IPS-NIHi7 (cell line): ENCODE measurements around the gene CLUH.
"Not testable (repeated sequence)": the region's sequence is repeated elsewhere in the genome, so short reads cannot be mapped to it uniquely, and the experiment has no call there.

Experiments used
- DNase-seq: peaks from one replicate; pipeline ENCODE4 v3.0.0; 2012; ENCODE audit warnings: mixed read lengths; ENCODE audit errors: extremely low spot score

CLUH gene

DNA sequence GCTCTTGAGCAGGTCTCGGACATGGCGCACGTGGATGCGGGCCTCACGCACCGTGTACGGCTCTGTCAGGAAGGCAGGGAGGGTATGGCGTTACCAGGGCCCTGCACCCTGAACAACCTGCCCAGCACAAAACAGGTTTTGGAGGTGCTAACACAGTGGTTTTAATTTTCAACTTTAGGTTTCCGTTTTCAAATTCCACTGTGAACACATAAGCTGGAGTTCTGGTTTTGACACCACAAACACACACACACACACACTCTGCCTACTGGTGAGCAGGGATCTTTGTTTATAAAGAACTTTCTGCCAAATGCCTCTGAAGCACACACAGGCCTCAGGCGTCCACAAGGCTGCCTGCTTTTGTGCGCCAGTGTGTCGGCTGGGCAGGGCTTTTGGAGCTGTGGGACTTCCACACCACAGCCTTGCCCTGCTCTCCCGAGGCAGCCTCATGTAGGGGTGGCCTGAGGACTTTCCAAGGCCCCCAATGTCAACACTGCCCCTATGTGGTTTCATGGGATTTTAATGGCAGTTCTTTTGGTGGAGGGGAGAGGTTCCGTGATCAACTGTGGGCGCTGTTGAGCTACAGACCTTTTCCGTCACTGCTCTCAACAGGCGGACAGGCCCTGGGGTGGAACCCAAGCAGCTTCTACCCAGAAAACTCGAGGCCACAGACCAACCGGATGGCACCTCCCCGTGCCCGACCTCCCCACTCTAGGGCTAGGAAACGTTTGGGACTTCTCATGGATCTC is 9.4 kb downstream of the CLUH start:
- no peak for DNase-seq

GRCh38 chr17:2701161-2701995 is 10.2 kb downstream of the CLUH start:
- DNase-seq = no peak

GRCh38 chr17:2700491-2701141 is 10.9 kb downstream of the CLUH start:
- DNase-seq = no peak

GRCh38 chr17:2700030-2700490 is 11.5 kb downstream of the CLUH start:
- DNase-seq = no peak

- not testable (repeated sequence) for DNase-seq
Observed at GRCh38 chr17:2699216-2699805, 12.3 kb downstream of the CLUH start.

- DNase-seq = no peak
Observed at GRCh38 chr17:2697611-2698162, 13.9 kb downstream of the CLUH start.

DNA sequence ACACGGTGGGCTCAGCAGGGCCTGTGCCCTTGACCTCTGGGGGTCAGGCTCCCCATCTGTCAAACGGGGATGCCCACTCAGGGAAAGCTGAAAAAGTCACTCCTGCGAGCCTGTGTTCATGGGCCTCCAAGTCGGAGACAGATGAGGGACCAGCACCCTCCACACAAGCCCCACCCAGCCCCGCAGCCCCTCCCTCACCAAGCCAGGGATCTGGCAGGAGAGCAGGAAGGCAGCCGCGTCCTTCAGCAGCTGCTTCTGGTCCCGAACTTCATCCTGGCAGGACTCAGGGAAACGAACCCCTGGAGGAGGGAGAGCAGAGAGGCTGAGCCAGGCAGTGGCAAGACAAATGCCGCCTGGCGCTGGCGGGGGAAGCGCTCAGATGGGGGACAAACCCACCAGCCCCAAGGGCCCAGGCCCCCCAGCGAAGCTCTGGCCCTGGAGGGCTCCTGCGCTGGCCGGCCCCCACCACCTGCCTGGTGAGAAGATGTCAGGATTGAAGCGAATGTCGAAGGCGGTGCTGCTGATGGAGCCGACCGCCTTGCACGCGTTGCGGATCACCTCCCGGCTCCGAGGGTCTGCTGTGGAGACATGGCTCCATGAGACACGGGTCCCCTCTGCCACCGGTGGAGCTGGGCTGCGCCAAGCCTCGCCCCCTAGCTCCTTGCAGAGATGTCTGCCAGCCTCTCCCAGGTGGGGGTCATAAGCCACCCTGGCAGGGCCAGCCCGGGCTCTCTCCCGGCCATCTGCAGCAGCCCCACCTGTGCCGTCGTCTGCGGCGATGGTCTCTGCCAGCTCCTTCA is 15.4 kb downstream of the CLUH start:
- DNase-seq = no peak

DNA sequence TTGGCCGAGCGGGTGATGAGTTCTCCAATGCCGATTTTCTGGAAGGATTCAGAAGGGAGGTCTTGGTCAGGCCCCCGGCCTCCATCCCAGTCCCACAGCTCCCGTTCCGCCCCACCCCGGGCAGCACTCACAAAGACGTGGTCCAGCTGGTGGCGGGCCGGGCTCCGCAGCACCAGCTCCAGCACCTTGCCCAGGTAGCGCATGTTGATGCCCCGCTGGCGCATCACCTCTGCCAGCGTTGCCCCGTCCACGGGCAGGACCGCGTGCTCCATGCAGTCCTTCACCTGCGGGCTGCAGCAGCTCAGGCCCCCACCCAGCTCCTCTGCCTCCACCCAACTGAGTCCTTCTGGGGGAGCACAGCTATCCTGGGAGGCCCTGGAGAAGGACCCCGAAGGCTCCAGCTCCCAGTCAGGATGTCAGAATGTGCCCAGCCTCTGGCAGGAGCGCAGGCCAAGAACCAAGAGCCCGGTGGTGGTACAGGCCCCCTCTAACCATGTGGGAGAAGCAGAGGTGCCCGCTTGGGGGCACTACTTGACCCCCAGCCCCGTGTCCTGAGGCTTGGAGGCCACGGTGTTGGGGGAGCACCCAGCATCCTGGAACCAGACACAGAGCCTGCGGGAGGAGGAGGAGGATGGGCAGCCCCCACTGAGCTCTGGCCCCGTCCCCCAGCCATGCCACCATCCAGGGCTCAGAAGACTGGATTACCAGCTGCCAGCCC is 16.2 kb downstream of the CLUH start:
- DNase-seq = no peak

DNA sequence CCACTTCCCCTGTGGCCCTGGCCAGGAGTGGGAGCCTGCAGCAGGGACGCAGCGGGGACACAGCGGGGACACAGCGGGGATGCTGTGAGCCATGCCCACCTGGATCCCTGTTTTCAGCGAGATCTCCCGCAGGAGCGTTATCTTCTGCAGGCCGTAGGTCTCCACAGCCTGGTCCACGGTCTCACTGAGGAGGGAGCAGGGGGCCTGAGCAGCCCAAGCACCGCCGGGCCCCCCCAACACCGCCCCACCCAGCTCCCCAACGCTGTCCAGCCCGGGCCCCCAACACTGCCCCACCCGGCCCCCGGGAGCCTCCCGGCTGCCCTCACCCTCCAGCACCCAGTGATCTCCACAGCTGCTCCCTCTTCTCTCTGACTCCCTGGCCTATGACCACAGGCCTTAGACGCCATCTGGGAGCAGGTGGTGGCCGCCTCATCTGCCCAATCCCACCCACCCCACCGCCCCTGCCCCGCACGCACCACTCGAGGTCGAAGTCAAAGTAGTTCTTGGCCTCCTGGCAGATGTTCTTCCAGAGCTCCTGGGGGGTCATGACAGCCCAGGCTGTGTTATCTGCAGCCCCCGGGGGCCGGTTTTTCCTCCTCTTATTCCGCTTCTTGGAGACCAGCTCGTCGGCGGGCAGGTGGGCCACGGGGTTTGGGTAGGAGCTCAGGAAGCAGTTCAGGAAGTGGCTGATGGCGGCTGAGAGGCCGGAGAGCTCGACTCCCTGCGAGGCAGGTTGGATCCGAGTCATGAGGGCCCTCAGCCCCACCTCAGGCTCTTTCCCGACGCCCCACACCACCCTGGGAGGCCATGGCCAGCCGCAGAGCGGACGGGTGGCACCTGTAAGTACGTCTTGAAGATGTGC is 17.0 kb downstream of the CLUH start:
- no peak for DNase-seq

DNA sequence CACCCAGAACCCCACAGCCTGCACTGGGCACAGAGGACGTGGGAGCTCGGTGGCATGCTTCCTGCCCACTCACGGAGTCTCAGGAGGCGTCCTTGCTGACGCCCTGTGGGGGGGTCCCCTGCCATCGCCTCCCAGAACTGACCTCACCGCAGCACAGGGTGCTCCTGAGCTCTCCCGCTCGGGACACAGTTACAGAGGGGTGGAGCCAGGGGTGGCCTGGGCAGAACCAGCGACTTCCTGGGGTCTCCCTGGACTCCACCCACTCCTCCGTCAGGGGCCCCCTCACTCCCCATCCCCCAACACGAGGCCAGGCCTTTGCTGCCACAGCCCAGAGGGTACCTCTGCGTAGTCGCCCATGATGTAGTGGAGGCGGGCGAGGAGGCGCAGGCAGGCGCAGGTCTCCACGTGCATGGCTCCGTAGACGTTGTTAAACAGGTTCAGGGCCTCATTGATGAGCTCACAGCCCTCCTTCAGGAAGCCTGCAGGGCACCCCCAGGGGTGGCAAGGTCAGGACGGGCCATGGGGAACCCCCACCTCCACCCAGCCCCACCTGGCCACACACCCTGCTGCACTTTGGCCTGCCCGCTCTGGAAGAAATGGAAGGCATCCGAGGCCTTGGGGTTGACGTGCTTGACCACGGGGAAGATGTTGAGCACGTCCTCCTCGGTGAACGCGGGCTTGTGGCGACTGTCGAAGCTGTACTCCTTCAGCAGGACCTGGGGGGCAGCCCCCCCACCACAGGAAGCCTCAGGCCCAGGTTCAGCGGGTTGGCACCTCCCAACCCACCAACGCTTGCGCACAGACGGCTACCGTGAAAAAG is 17.8 kb downstream of the CLUH start:
- no peak for DNase-seq

DNA sequence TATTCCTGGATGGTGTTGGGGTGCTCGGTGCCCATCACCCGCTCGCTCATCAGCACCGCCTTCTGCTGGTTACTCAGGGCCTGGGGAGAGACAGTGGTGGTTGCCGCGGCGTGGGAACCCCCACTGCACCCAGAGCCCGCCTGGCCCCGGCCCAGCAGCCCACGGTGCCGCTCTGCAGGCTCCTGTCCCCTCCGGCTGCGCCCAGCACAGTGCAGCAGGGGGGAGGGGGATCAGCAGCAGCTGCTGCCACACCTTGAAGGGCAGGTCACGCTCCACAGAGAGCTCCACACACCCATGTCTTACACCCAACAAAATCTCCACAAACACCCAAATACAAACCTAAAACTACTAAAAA is 18.8 kb downstream of the CLUH start:
- no peak for DNase-seq

DNA sequence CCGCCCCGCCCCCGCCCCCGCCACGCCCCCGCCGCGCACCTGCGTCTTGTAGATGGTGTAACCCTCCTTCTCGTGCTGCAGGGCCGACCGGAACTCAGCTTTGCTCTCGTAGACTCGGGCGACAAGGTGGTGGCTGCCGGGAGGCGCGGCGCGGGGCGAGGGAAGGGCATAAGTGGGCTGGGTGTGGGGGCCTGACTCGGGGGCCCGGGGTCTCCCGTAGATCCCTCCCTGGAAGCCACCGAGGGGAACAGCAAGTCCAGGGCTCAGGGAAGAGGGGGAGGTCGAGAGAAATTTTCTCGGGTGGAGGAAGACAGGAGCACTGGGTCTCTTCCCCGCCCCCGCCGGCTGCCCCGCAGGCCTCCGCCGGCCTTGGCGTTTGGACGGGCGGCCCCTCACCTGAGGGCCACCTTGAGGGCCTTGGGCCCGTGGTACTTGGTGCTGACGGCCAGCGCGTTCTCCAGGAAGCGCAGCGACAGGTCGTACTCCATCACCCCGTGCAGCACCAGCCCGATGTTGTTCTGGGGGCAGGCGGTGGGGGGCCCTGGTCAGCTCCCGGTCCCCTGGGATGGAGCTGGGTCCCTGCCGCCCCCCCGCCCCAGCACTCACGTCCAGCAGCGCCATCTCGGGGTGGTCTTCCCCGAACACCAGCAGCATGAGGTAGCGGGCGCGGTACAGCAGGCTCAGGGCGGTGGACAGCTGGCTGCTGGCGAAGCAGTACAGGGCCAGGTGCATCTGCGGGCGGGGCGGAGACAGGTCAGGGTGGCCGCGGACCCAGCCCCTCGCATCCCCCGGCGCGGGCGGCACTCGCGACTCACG is 19.4 kb downstream of the CLUH start:
- DNase-seq = no peak

- DNase-seq = peak; percentile 22
Observed at GRCh38 chr17:2691069-2691871, 20.3 kb downstream of the CLUH start.

DNA sequence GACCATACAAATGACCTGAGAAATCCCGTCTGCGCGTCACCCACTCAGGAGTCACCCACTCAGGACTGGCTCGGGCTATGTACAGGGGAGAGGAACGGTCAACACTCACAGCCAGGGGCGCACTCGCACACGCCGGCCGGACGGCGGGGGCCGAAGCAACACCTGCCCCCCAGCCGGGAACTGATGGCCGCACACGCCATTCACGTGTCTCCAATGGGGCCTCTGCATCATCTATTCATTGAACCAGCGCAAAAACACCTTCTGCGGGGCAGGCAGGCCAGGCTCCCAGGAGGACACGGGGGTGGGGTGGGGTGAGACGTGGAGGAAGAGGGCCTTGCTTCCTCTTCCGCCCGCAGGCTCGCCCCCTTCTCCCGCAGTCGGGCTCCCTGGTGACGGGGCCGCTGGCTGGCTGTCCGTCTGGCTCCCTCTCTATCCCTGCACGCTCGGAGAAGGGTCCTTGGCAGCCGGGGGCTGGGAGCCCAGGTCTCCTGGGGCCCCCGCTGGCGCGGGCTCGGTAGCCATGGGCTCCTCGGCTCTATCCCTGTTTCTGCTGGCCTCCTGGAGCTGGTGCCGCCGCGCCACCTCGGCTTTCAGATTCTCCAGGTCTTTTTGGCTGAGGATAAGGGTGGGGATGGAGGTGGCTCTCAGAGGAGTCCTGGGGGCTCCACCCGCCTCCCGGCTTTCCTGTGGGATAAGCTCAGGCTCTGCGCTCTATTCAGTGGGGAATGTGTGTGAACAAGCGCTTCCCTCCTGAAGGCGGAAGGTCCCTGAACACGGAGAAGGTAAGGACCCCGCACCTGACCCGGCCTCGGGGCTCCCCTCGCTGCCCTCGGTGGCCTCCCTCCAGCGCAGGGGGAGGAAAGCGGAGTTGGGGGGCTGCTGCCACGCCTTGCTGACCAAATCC is 21.1 kb downstream of the CLUH start:
- DNase-seq = peak; percentile 10

- peak; percentile 10 for DNase-seq
Observed at GRCh38 chr17:2689411-2690164, 22.0 kb downstream of the CLUH start.
